ENCODE results near the gene AFF3.

GRCh38 chr2:99672766-99673350 lies 469.5 kb downstream of the AFF3 start:
- TF ChIP-seq, protein P1, sequence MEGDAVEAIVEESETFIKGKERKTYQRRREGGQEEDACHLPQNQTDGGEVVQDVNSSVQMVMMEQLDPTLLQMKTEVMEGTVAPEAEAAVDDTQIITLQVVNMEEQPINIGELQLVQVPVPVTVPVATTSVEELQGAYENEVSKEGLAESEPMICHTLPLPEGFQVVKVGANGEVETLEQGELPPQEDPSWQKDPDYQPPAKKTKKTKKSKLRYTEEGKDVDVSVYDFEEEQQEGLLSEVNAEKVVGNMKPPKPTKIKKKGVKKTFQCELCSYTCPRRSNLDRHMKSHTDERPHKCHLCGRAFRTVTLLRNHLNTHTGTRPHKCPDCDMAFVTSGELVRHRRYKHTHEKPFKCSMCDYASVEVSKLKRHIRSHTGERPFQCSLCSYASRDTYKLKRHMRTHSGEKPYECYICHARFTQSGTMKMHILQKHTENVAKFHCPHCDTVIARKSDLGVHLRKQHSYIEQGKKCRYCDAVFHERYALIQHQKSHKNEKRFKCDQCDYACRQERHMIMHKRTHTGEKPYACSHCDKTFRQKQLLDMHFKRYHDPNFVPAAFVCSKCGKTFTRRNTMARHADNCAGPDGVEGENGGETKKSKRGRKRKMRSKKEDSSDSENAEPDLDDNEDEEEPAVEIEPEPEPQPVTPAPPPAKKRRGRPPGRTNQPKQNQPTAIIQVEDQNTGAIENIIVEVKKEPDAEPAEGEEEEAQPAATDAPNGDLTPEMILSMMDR (conservative IDR thresholded peaks at IDR 0.05; ENCODE audit: low read depth, low read length) = no peak
- no peak for TF ChIP-seq EZH2 (IDR thresholded peaks at IDR 0.05; ENCODE audit: borderline replicate concordance, low read depth, low read length, poor library complexity, severe bottlenecking)

Data from A673 (cell line).